ENCODE results near the gene PDE6H. TPM values are rescaled to one million over a fixed set of nuclear protein-coding genes. Genes with fewer than 3 reads are reported as not detected.

The PDE6H gene
- total RNA-seq, 1 donor from 2014 or later, result not detected

DNA sequence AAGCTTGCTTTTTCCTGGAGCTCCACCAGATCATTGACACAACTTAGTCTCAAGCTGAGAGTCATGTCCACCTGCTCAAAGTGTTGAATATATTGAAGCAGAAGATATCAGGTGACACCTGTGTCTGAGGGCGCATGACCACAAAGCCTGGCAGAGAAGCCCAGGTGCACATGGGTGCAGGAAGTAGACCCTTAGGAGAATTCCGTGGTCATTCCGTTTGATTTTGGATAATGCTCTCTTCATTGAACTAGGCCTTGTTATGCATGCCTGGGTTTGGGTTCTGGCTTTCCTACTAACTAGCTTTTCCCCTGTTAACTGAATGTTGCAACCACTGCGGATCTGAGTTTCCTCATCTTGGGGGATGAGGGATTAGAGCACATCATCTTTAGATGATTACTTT, 18.6 kb upstream of the PDE6H start:
- no peaks in the 10 kb centered on the region for H3K36me3 ChIP-seq
- Mint-ChIP-seq H3K27ac (no peak overlapping the region), H3K27me3 (ENCODE audit: insufficient read depth, low read depth) (peaks cover 3% of the 10 kb centered on the region), H3K36me3 (no peaks in the 10 kb centered on the region), H3K4me3 (no peak overlapping the region), H3K9me3 (no peaks in the 10 kb centered on the region), H3K4me1 (peaks cover 19% of the 10 kb centered on the region)
- H3K9ac ChIP-seq, result no peak overlapping the region
- no peak overlapping the region for H2AFZ ChIP-seq (replicated peaks)
- no peaks in the 10 kb centered on the region for H3K79me2 ChIP-seq (ENCODE audit: low read depth)
- no peaks in the 10 kb centered on the region for H3F3A ChIP-seq (ENCODE audit: low read depth)
- no peak for TF ChIP-seq EZH2 (IDR thresholded peaks at IDR 0.05)
- TF ChIP-seq, protein P1, sequence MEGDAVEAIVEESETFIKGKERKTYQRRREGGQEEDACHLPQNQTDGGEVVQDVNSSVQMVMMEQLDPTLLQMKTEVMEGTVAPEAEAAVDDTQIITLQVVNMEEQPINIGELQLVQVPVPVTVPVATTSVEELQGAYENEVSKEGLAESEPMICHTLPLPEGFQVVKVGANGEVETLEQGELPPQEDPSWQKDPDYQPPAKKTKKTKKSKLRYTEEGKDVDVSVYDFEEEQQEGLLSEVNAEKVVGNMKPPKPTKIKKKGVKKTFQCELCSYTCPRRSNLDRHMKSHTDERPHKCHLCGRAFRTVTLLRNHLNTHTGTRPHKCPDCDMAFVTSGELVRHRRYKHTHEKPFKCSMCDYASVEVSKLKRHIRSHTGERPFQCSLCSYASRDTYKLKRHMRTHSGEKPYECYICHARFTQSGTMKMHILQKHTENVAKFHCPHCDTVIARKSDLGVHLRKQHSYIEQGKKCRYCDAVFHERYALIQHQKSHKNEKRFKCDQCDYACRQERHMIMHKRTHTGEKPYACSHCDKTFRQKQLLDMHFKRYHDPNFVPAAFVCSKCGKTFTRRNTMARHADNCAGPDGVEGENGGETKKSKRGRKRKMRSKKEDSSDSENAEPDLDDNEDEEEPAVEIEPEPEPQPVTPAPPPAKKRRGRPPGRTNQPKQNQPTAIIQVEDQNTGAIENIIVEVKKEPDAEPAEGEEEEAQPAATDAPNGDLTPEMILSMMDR (IDR thresholded peaks at IDR 0.05), result no peak
- no peak for TF ChIP-seq EZH2phosphoT487 (IDR thresholded peaks at IDR 0.05)
- H3K4me3 ChIP-seq, result no peak overlapping the region
- peaks cover 4% of the 10 kb centered on the region for H3K4me1 ChIP-seq
- no peak overlapping the region for H3K4me2 ChIP-seq
- no peaks in the 10 kb centered on the region for H3K9me3 ChIP-seq (ENCODE audit: low read depth)
- H3K27ac ChIP-seq, result no peak overlapping the region
- H4K20me1 ChIP-seq (ENCODE audit: low read depth), result no peaks in the 10 kb centered on the region
- DNase-seq (ENCODE audit: low spot score), result no peak
- H3K27me3 ChIP-seq, result no peaks in the 10 kb centered on the region

DNA sequence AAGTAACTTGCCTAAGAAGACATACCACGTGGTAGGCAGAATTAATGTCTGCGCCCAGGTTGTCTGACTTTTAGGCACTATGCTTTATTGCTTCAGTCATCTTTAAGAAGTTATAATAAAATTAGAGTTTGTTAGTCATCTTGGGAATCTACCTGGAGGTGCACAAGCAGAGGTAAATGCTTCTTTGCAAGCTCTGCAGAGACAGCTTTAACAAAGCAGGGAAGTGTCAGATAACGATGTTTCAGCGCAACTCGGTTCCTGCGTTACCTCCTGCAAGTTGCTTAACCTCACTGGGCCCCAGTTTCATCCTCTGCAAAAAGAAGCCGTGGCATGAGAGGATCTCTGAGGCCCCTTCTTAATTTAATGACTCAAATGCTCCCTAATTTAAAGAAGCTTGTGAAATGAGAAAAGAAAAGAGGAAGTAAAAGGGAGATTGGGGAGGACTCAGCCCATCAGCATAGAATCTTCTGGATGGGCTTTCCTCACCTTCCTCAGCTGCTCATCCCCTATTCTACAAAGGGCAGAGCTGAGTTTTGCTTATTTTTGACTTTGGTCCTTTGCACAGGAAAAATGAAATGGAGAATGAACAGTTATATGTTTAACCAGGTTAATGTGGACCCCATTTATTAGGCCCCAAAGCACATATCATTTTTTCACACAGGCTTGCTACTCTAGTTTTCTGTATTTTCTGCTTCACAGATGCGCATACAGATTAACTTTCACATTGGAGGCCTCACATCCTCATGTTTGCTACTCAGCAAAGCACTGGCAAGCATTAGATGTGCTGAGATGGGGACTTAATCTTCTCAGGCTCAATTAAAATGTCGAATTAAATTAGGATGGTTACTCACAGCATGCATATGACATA, 16.6 kb upstream of the PDE6H start:
- Histone ChIP-seq H3K4me2 (no peak overlapping the region), H3K27ac (no peak overlapping the region), H3F3A (ENCODE audit: low read depth) (no peaks in the 10 kb centered on the region), H3K79me2 (ENCODE audit: low read depth) (no peaks in the 10 kb centered on the region), H3K9ac (no peak overlapping the region), H3K4me1 (no peaks in the 10 kb centered on the region), H3K9me3 (ENCODE audit: low read depth) (no peaks in the 10 kb centered on the region), H3K36me3 (no peaks in the 10 kb centered on the region), H3K27me3 (no peaks in the 10 kb centered on the region), H2AFZ (replicated peaks) (no peak overlapping the region), H4K20me1 (ENCODE audit: low read depth) (no peaks in the 10 kb centered on the region), H3K4me3 (no peak overlapping the region)
- Mint-ChIP-seq H3K27me3 (ENCODE audit: insufficient read depth, low read depth) (no peaks in the 10 kb centered on the region), H3K9me3 (no peaks in the 10 kb centered on the region), H3K27ac (no peak overlapping the region), H3K36me3 (no peaks in the 10 kb centered on the region), H3K4me1 (peaks cover 4% of the 10 kb centered on the region), H3K4me3 (no peak overlapping the region)
- TF ChIP-seq, protein P1 (IDR thresholded peaks at IDR 0.05), result no peak
- TF ChIP-seq EZH2 (IDR thresholded peaks at IDR 0.05) (no peak), EZH2phosphoT487 (IDR thresholded peaks at IDR 0.05) (no peak)
- no peak for DNase-seq (ENCODE audit: low spot score)

DNA sequence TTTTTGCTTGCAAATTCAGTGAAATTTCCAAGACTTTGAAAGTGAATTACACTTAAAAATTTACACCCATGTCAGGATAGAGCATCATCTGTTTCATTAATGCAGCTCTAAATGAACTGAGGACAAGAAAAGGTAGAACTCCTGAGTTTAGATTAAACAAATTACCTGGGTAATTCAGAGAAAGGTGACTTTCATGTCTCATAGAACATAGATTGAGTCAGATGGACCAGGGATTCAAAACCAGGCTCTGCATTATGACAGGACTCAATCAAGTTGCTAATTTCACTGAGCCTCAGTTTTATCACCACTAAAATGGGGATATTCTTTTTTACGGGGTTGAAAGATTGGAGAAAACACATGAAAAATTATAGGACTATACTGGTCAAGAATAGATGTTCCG, 15.9 kb upstream of the PDE6H start:
- no peak for DNase-seq (ENCODE audit: low spot score)
- no peaks in the 10 kb centered on the region for H3K9me3 Mint-ChIP-seq
- no peak overlapping the region for H3K4me3 Mint-ChIP-seq
- no peak overlapping the region for H3K27ac ChIP-seq
- no peaks in the 10 kb centered on the region for H4K20me1 ChIP-seq (ENCODE audit: low read depth)
- no peak overlapping the region for H3K9ac ChIP-seq
- no peaks in the 10 kb centered on the region for H3K36me3 Mint-ChIP-seq
- no peak overlapping the region for H3K27ac Mint-ChIP-seq
- no peaks in the 10 kb centered on the region for H3K4me1 ChIP-seq
- no peaks in the 10 kb centered on the region for H3K9me3 ChIP-seq (ENCODE audit: low read depth)
- H3K4me1 Mint-ChIP-seq, result no peaks in the 10 kb centered on the region
- H3K27me3 ChIP-seq, result no peaks in the 10 kb centered on the region
- no peak overlapping the region for H3K4me3 ChIP-seq
- no peak overlapping the region for H2AFZ ChIP-seq (replicated peaks)
- H3K4me2 ChIP-seq, result no peak overlapping the region
- no peaks in the 10 kb centered on the region for H3K36me3 ChIP-seq
- H3K27me3 Mint-ChIP-seq (ENCODE audit: insufficient read depth, low read depth), result no peaks in the 10 kb centered on the region
- TF ChIP-seq EZH2phosphoT487 (IDR thresholded peaks at IDR 0.05) (no peak), EZH2 (IDR thresholded peaks at IDR 0.05) (no peak)
- TF ChIP-seq, protein P1 (IDR thresholded peaks at IDR 0.05), result no peak
- H3F3A ChIP-seq (ENCODE audit: low read depth), result no peaks in the 10 kb centered on the region
- H3K79me2 ChIP-seq (ENCODE audit: low read depth), result no peaks in the 10 kb centered on the region

All from neural progenitor cell (in vitro differentiated cells).